Effector CD4-positive, alpha-beta T cell (primary cell): ENCODE data around the gene RAPH1.

Source experiments
- DNase-seq: peaks from one replicate; pipeline ENCODE4 v3.0.0-alpha.2; 2020
- total RNA-seq: gene quantifications from one replicate; lab custom pipeline; 2026; lab: John Stamatoyannopoulos, UW

The RAPH1 gene
- total RNA-seq, result 4.1 reads per million, percentile 16 among the genes with 10 or more reads in this experiment

- peak; percentile 43 for DNase-seq
These were observed at the start of gene RAPH1 for GRCh38 chr2:203535078-203535783. Gene RAPH1 (minus strand): TSS chr2:203535301. CDS start chr2:203495353, 39,948 bp downstream.

- no peak for DNase-seq
These were observed 49.7 kb upstream of the RAPH1 start for GRCh38 chr2:203584784-203585183.

GRCh38 chr2:203583701-203584100 lies 48.6 kb upstream of the RAPH1 start:
- DNase-seq, result no peak

GRCh38 chr2:203583084-203583695 lies 48.1 kb upstream of the RAPH1 start:
- DNase-seq, result no peak

GRCh38 chr2:203582468-203582867 lies 47.4 kb upstream of the RAPH1 start:
- no peak for DNase-seq

GRCh38 chr2:203580844-203581243 lies 45.7 kb upstream of the RAPH1 start:
- no peak for DNase-seq

- no peak for DNase-seq
These were observed 44.6 kb upstream of the RAPH1 start for GRCh38 chr2:203579730-203580129.

GRCh38 chr2:203578759-203579643 lies 43.9 kb upstream of the RAPH1 start:
- no peak for DNase-seq

GRCh38 chr2:203574824-203575223 lies 39.7 kb upstream of the RAPH1 start:
- no peak for DNase-seq

- DNase-seq, result no peak
These were observed 37.2 kb upstream of the RAPH1 start for GRCh38 chr2:203572316-203572715.

GRCh38 chr2:203569677-203570316 lies 34.7 kb upstream of the RAPH1 start:
- no peak for DNase-seq

GRCh38 chr2:203567691-203568090 lies 32.6 kb upstream of the RAPH1 start:
- DNase-seq, result no peak

GRCh38 chr2:203566161-203566560 lies 31.1 kb upstream of the RAPH1 start:
- DNase-seq, result no peak

- DNase-seq, result no peak
These were observed 30.0 kb upstream of the RAPH1 start for GRCh38 chr2:203565076-203565475.

GRCh38 chr2:203562268-203562667 lies 27.2 kb upstream of the RAPH1 start:
- DNase-seq, result no peak

GRCh38 chr2:203559641-203560040 lies 24.5 kb upstream of the RAPH1 start:
- no peak for DNase-seq

- no peak for DNase-seq
These were observed 18.7 kb upstream of the RAPH1 start for GRCh38 chr2:203553784-203554183.

GRCh38 chr2:203551778-203552177 lies 16.7 kb upstream of the RAPH1 start:
- no peak for DNase-seq

GRCh38 chr2:203550266-203550665 lies 15.2 kb upstream of the RAPH1 start:
- no peak for DNase-seq

GRCh38 chr2:203549406-203549805 lies 14.3 kb upstream of the RAPH1 start:
- no peak for DNase-seq

- no peak for DNase-seq
These were observed 13.8 kb upstream of the RAPH1 start for GRCh38 chr2:203548887-203549286.

- DNase-seq, result no peak
These were observed 12.3 kb upstream of the RAPH1 start for GRCh38 chr2:203547356-203547755.

GRCh38 chr2:203544402-203544801 lies 9.3 kb upstream of the RAPH1 start:
- no peak for DNase-seq
